IPS-NIHi7 (cell line): Measurements from ENCODE around the gene PERP.
"Not testable (repeated sequence)": the region's sequence is repeated elsewhere in the genome, so short reads cannot be mapped to it uniquely, and the experiment has no call there.

ENCODE experiments used
- DNase-seq: peaks from one replicate; pipeline ENCODE4 v3.0.0; 2012; ENCODE audit warnings: mixed read lengths; ENCODE audit errors: extremely low spot score

Gene PERP

GRCh38 chr6:138107078-138107751 is at the start of gene PERP:
Gene PERP (minus strand): TSS chr6:138107419. CDS start chr6:138107340, 79 bp downstream.
- DNase-seq, result peak; percentile 73

- no peak for DNase-seq
These were observed 48.2 kb upstream of the PERP start for GRCh38 chr6:138155443-138155842.

- DNase-seq, result no peak
These were observed 39.3 kb upstream of the PERP start for GRCh38 chr6:138146544-138146943.

DNA sequence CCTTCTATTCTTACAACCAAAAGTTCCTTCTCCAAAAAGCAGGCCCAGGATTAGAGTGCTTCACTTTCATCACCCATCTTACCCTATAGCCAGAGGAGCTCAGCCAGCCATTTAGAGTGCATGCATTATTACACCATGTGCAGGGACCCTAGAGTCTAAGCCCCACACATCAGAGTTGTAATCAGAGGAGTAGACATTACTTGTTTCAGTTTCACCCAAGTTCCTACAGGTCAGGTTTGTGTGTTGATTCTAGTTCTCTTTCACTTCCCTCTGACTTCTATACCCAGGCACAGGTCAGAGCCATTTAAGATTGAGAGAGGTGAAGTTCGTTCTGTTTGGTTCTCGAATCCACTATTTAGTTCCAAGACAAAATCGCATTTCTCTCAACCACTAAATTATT is 38.2 kb upstream of the PERP start:
- DNase-seq, result no peak

DNA sequence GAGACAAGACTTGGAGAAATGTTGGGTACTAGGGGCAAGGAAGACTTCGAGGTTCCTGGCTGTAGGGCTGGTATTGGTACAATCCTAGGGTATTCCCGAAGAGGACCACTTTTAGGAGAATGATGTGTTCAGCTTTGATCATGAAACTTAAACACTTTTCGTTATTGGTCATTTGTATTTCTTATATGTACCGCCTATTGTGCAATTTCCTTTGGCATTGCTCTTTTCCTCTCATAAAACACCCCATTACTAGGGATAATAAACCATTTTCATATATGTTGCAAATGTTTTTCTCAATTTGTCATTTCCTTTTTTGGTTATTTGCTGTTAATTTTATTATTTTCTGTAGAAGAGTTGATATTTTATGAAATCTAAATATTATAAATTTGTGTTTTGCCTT is 35.6 kb upstream of the PERP start:
- no peak for DNase-seq

GRCh38 chr6:138129190-138129589 is 22.0 kb upstream of the PERP start:
- peak; percentile 39 for DNase-seq

DNA sequence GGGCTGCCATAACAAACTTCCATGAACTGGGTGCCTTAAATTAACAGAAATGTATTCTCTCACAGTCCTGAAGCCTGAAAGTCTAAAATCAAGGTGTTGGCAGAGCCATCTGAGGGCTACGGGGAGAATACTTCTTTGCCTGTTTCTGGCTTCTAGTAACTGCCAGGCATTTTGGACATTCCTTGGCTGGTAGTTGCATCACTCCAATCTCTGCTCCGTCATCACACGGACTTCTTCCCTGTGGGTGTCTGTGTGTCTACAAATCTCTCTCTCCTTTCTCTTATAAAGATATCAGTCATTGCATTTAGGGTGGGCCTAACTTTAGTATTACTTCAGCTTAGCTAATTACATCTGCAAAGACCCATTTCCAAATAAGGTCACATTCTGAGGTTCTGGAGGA is 20.9 kb upstream of the PERP start:
- no peak for DNase-seq

- DNase-seq, result no peak
These were observed 16.9 kb upstream of the PERP start for GRCh38 chr6:138124096-138124495.

DNA sequence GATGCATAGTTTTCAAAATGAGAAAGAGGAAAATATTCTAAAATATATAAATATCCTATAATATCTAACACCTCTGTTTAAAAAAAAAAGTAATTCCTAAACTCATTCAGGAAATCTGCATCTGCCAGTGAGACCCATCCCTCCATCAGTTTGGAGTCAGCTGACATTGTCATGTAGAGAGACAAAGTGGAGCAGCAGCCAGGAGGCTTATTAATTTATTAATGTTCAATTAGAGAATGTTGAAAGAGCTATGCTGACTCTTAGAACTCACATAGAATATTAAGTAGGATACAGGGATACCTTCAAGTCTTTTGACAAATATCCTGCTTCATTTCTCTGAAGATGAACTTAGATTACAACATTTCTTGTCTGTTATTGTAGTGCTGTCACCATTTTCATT is 12.8 kb upstream of the PERP start:
- DNase-seq, result no peak

DNA sequence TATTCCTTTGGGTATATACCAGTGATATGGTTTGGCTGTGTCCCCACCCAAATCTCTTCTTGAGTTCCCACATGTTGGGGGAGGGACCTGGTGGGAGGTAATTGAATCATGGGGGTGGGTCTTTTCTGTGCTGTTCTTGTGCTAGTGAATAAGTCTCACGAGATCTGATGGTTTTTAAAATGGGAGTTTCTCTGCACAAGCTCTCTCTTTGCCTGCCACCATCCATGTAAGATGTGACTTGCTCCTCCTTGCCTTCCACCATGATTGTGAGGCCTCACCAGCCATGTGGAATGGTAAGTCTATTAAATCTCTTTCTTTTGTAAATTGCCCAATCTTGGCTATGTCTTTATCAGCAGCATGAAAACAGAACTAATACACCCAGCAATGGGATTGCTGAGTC is 12.0 kb upstream of the PERP start:
- DNase-seq, result not testable (repeated sequence)

- no peak for DNase-seq
These were observed 10.2 kb upstream of the PERP start for GRCh38 chr6:138117376-138117914.

DNA sequence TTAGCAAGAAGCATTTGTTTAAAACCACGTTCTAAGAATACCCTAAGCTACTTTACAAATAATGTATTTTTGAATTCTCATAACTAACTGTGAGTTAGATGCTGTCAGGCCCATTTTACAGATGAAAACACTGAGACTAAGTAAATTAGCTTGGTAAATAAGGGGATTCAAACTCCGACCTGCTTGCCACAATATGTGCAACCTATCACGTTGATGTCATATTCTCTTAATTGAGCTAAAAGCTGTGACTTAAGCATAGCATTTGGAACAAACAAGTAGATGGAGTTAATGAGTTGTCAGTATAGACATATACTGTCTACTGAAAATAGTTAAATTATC is 9.4 kb upstream of the PERP start:
- no peak for DNase-seq

DNA sequence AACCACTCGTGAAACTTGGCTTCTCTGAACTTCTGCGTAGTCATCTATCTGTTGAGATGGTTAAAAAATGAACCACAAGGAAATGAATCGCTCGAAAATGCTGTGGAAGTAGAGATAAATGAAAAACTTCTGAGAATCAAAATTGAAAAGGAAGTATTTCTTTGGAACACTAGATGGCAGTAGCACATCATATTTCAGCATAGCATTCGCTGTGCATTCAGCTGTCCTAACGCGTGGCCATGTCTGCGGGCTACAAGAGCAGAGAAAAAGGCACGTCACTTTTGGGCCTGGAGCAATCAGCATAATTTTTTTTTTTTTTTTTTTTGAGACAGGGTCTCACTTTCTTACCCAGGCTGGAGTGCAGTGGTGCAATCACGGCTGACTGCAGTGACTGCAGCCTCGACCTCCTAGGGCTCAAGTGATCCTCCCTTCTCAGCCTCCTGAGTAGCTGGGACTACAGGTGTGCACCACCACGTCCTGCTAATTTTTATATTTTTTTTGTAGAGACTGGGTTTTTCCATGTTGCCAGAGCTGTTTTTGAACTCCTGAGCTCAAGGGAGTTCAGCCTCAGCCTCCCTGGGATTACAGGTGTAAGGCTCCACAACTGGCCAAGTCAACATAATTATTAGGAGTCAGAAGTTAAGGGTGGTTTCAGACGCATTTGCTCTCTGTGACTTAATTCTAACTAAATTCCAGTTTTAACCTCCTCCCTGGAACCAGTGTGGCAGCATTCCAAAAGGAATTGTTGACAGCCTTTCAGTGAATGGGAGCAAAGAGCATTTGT is 8.8 kb upstream of the PERP start:
- peak; percentile 64 for DNase-seq

DNA sequence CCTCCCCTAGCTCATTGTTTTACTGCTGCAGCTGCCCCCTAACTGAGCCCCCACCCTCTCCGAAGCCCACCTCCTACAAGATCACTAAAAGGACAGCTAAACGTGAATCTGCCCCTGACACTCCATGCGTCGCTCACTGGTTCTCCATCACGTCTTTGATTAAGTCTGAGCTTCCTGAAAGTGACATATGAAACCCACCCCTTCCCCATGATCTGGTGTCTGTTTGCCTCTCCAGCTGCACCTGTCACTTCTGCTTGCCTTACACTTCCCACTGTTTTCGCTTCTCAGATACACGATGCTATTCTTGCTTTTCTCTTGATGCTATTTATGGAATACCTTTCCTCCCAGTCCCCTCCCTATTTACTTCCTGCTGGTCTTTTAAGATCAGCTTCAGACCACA is 8.0 kb upstream of the PERP start:
- no peak for DNase-seq

- no peak for DNase-seq
These were observed 6.5 kb upstream of the PERP start for GRCh38 chr6:138113588-138114210.

DNA sequence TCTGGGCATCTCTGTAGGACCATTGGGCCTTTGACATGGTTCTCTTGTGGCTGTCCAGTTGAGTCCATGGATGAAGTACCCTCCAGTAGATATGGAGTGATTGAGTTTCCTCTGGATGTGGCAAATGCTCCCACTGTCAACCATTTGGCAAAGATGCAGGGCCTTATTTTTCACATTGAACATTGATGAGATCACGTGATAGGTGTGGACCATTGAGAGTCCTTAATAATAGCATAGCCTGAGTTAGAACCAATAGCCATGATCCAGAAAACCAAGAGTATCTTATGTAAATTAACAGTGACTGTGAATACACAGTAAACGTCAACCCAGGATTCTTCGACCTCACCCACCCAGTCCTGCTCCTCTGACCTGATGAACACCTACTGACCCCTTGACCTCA is 3.0 kb upstream of the PERP start:
- DNase-seq, result no peak

- DNase-seq, result no peak
These were observed 2.1 kb upstream of the PERP start for GRCh38 chr6:138109042-138109997.

GRCh38 chr6:138107752-138108592 is 753 bp upstream of the PERP start:
- DNase-seq, result peak; percentile 51

DNA sequence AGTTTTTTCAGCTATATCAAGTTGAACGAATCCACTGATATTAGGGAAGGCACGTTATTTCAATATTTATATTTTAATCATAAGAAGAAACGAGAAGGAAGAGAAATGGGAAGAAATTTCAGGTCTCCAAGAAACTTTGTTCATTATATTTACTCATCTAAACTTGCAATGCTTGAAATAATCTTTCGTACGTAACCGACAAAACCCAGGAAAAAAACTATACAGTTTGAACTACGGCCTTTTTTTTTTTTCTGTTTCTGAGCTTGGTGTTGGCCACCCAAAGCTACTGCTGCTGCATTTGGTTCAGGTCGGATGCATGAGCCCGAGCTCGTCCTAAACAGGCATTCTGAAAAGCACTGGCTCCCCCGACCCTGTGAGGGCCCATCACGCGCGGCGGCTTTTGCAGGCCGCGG is 548 bp downstream of the PERP start:
- no peak for DNase-seq

DNA sequence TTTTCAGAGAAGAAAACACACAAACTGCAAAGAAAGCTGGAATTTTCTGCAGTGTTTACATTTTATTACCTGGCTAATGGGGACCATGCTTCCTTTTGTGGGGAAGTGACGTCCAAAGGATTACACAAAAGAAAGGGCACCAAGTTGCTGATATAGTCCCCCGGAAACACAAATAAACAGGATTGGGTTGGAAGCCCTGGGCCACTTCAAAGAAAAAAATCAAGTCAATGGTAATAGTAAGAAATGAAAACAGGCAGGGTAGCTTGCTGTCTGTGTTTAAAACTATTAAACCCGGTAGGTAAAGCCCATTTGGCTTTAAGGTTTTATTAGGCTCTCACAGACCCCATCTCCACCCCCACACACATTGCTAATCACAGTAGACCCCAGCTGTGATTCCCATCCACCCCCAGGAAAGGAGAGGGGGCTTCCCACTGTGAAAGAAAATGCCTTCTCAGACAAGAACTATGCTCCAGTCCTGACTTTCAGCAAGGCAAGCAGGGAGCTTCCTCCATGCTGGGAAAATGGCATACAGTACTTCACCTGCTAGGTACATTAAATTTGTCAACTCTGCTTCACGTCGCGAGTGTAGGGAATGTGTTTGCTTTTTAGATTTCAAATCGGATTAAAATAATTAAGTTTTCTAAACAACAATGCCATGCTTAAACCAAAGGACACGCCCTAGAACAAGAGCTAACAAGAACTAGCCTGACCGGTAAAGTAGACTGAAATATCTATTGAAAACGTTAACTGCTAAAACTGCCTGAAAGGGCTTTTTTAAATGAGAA is 1.1 kb downstream of the PERP start:
- peak; percentile 70 for DNase-seq
